NT2/D1 (cell line): ENCODE results near the gene ARV1.

Experiments
- DNase-seq: peaks from one replicate; pipeline ENCODE4 v3.0.0-alpha.2; 2011; ENCODE audit warnings: low read depth, low spot score
- H3K27me3 ChIP-seq: 2 replicates; pipeline ENCODE4 v1.6.0; 2011; ENCODE audit warnings: mild to moderate bottlenecking; ENCODE audit not compliant: insufficient read length, insufficient read depth
- H3K36me3 ChIP-seq: 2 replicates; pipeline ENCODE4 v1.6.1; 2011; ENCODE audit warnings: mild to moderate bottlenecking, low read length, mixed read lengths; ENCODE audit not compliant: insufficient read depth, insufficient read length
- H3K4me1 ChIP-seq: 2 replicates; pipeline ENCODE4 v1.5.1; 2011; ENCODE audit not compliant: insufficient read depth, insufficient read length
- H3K4me3 ChIP-seq: 2 replicates; pipeline ENCODE4 v1.5.1; 2011; ENCODE audit warnings: low read depth; ENCODE audit not compliant: insufficient read length
- H3K9ac ChIP-seq: 2 replicates; pipeline ENCODE4 v1.6.0; 2011; ENCODE audit warnings: low read depth; ENCODE audit not compliant: insufficient read length
- H3K9me3 ChIP-seq: 2 replicates; pipeline ENCODE4 v1.5.1; 2011; ENCODE audit warnings: mild to moderate bottlenecking, low read length; ENCODE audit not compliant: insufficient read depth
- SUZ12 ChIP-seq: IDR thresholded peaks from 2 replicates; pipeline ENCODE4 v1.6.1; 2011; ENCODE audit not compliant: insufficient read length, insufficient read depth; ENCODE audit errors: extremely low read depth
- YY1 ChIP-seq: IDR thresholded peaks from 2 replicates; pipeline ENCODE4 v1.6.1; 2011; ENCODE audit not compliant: insufficient read length, insufficient read depth
- ZNF274 ChIP-seq: IDR thresholded peaks from 2 replicates; pipeline ENCODE4 v1.6.1; 2011; ENCODE audit warnings: mild to moderate bottlenecking, low read depth, low read length

Gene ARV1

GRCh38 chr1:231037585-231038517, 59.0 kb downstream of the ARV1 start:
- DNase-seq, result no peak
- Histone ChIP-seq H3K4me1 (peaks cover 4% of the 10 kb centered on the region), H3K36me3 (no peaks in the 10 kb centered on the region), H3K9ac (no peak overlapping the region), H3K9me3 (no peaks in the 10 kb centered on the region), H3K4me3 (no peak overlapping the region), H3K27me3 (peaks cover 50% of the 10 kb centered on the region)
- no peak for TF ChIP-seq ZNF274
- no peak for TF ChIP-seq SUZ12
- no peak for TF ChIP-seq YY1

- H3K4me3 ChIP-seq, result peak overlapping the region; percentile 71
- H3K27me3 ChIP-seq, result peaks cover 50% of the 10 kb centered on the region
These were observed 60.5 kb downstream of the ARV1 start for GRCh38 chr1:231039161-231040018.

GRCh38 chr1:231040019-231040799, 61.3 kb downstream of the ARV1 start, which contains the start of gene FAM89A:
FAM89A (minus strand) TSS chr1:231040254; CDS start chr1:231040211, 43 bp downstream.
- H3K9ac ChIP-seq, result peak within 1 kb of the TSS; percentile 80
- no peak for DNase-seq
- H3K27me3 ChIP-seq, result peaks cover 53% of the 10 kb centered on the region
- peaks cover 10% of the 10 kb centered on the region for H3K9me3 ChIP-seq
- peak within 1 kb of the TSS; percentile 71 for H3K4me3 ChIP-seq
- H3K36me3 ChIP-seq, result no peaks in the 10 kb centered on the region
- peaks cover 4% of the 10 kb centered on the region for H3K4me1 ChIP-seq
- no peak for TF ChIP-seq ZNF274
- no peak for TF ChIP-seq SUZ12
- TF ChIP-seq YY1, result no peak

More at GRCh38 chr1:231039161-231040018, 60.5 kb downstream of the ARV1 start:
- Histone ChIP-seq H3K9ac (peak overlapping the region; percentile 80), H3K4me1 (peaks cover 4% of the 10 kb centered on the region), H3K36me3 (no peaks in the 10 kb centered on the region), H3K9me3 (peaks cover 2% of the 10 kb centered on the region)
- DNase-seq, result no peak
- TF ChIP-seq ZNF274 (no peak), SUZ12 (no peak), YY1 (no peak)

- H3K4me3 ChIP-seq, result peak overlapping the region; percentile 37
- peaks cover 55% of the 10 kb centered on the region for H3K27me3 ChIP-seq
These were observed 62.2 kb downstream of the ARV1 start for GRCh38 chr1:231040800-231041718.

GRCh38 chr1:231041719-231042261, 62.9 kb downstream of the ARV1 start:
- no peak overlapping the region for H3K4me3 ChIP-seq
- H3K36me3 ChIP-seq, result no peaks in the 10 kb centered on the region
- peaks cover 58% of the 10 kb centered on the region for H3K27me3 ChIP-seq
- no peak for TF ChIP-seq YY1
- no peak for TF ChIP-seq ZNF274
- TF ChIP-seq SUZ12, result no peak
- H3K9me3 ChIP-seq, result peaks cover 10% of the 10 kb centered on the region
- H3K9ac ChIP-seq, result no peak overlapping the region
- DNase-seq, result no peak
- H3K4me1 ChIP-seq, result peaks cover 4% of the 10 kb centered on the region

More at GRCh38 chr1:231040800-231041718, 62.2 kb downstream of the ARV1 start:
- H3K36me3 ChIP-seq, result no peaks in the 10 kb centered on the region
- DNase-seq, result no peak
- no peak for TF ChIP-seq ZNF274
- no peak for TF ChIP-seq SUZ12
- TF ChIP-seq YY1, result no peak
- peaks cover 4% of the 10 kb centered on the region for H3K4me1 ChIP-seq
- peak overlapping the region; percentile 15 for H3K9ac ChIP-seq
- peaks cover 10% of the 10 kb centered on the region for H3K9me3 ChIP-seq
